ENCODE results near the gene EHBP1. TPM values are rescaled to one million over a fixed set of nuclear protein-coding genes. Genes with fewer than 3 reads are reported as not detected.
A peak's percentile ranks its signal among the peaks of the same experiment; 100 is the strongest.

Gene EHBP1
- total RNA-seq, 2 donors from 2014 or later = 22.6 to 32.1 TPM

DNA sequence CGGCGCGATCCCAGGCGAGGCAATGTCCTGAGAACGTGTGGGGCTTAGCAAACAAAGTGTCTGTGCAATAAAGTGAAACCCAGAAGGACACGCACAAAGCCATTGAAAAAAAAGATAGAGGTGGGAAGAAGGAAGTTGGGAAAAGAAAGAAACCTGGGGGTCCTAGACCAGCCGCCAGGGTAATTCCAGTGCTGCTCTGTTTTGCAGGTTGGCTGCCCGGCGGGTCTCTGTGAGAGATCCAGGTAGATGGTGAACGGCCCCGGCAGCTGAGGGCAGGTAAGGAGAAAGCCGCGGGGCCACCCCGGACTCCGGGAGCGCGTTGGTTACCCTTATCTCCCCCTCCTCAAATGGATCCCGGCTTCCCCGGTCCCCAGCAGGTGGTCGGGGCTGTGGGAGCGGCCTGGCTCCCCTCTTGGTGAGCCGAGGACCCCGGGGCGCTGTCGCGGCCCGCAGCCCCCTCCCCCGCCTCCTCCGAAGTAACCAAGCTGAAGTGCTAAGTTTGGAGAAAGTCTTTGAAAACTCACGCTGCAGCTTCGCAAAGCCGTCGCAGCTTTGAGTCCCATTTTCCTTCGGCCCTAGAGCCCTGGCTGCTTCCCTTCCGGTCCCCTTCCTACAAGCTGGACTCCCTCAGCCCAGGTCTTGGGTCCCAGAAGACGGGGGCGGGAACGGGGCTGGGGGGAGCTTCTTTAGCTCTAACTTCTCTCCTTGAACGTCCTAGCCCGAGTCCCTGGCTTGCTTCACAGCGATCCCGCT is 345.7 kb downstream of the EHBP1 start:
- DNase-seq = peak in 1 of 2 donors; percentile 15
- ATAC-seq = no peak
- intact Hi-C loops (cut with DNase I, micrococcal nuclease) = no loop called here

DNA sequence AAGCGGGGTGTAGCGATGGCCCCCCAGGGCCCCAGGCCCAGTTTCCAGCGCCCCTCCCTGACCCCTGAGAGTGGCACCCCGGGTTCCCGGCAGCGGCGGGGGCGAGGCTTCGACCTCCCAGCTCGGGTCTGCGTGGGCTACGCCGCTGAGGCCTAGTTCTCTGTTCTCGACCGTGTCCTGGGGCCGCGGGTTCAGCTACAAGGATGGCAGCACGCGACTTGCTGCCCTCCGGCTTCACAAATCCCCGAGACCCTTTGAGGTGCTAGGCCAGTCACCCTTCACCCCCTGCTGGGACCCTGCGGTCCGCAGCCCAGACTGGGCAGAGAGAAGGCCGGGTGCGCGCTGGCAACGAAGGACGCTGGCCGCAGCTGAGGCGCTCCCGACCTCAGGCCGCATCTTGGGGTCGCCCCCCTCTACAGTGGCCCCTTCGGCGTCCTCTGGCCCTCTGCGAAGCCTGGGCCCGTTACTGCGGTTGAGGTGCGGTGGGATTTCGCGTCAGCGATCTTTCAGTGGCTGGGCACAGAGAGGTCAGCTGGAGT is 346.4 kb downstream of the EHBP1 start:
- DNase-seq = peak in 1 of 2 donors; percentile 5
- intact Hi-C loops (cut with DNase I, micrococcal nuclease) = no loop called here
- ATAC-seq = no peak

DNA sequence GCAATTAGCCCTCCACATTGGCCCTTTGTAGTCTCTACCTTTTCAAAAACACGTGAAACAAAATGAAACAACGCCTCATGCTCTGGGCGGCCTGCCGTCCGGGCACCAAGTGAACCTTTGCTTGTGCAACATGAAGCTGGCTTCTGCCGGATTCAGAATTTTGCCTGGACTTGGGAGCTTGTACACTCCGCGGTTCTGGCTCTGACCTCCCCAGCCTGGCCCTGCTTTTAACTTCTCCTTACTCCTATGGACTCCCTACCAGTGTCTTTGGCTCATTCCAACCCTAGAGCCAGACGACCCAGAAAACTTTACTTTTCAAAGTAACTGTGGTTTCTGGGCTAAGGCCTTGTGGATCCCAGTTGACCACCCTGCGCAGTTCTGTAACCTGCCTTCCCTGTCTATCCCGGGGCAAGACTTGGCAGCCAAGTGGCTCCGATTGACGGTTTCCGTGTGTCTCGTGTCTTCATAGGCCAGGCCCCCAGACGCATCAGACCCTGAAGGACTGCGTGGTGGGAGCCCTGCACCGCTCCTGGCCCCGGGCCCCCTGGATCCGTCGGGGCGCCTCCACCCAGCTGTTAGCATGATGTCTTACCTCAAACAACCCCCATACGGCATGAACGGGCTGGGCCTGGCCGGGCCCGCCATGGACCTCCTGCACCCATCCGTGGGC is 347.0 kb downstream of the EHBP1 start:
- ATAC-seq = no peak
- DNase-seq = peak in 1 of 2 donors; percentile 5

DNA sequence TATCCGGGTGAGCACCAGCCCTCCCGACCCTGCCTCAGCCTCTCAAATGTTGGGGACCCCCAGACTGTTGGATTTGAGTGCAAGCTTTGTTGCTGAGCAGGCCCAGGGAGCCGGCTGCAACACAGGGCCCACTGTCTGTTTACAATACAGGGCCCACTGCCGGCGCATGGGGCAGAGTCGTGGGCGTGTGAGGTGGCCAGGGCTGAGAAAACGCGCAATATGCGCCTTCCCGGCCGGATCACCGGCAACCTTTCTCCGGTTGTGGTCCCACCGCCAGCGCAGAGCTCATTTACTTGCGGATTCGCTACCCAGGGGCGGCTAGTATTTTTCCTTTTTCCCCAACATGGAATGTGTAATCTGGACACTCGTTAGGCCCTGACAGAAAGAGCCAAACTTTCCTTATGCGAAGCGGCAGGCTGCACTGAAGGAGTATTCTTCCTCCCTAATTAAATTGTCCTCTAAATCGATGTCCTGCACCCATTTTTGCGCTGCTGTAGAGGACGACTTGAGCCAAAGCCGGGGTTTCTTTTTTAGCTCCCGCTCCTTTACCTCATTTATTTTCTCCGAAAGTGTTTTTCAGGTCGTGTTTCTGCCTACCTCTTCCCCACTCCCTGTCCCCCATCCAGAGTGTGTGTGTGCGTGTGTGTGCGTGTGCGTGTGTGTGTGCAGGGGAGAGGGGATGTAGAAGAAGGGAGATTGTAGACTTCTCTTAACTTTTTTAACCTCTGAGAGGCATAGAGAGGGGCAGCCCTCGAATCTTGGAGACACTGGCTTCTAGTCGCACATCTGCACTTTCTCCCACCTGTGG is 347.8 kb downstream of the EHBP1 start:
- ATAC-seq = no peak
- intact Hi-C loops (cut with DNase I, micrococcal nuclease) = no loop called here

More for the DNA sequence above, 347.0 kb downstream of the EHBP1 start:
- intact Hi-C loops (cut with DNase I, micrococcal nuclease) = no loop called here

DNA sequence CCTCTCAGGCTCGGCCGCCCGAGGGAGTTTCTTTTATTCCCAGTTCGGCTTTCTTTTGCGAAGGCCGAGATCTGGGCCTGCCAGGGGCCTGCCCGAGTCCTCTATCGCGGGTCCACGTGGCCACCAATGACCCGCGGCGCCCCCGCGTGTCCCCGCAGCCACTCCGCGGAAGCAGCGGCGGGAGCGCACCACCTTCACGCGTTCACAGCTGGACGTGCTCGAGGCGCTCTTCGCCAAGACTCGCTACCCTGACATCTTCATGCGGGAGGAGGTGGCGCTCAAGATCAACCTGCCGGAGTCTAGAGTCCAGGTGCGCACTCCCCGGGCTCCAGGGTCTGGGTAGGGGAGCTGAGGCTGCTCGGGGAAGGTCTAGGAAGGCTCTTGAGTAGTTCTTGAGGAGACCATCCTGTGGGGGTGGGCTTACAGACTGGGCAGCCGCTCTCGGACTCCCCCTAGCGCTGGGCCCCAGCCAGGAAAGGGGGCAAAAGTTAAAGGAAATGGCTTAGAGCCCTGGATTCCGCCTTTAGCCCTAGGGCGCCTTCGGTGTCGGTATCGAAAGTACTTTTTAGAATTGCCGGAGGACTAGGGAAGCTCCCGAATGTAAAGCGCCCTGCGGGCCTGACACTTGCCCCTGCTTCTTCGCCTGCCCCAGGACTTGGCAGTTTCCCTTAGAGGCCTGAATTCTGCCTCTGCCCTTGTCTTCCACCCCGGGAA is 348.5 kb downstream of the EHBP1 start:
- intact Hi-C loops (cut with DNase I, micrococcal nuclease) = no loop called here
- peak in 1 of 2 donors; percentile 61 for DNase-seq
- ATAC-seq = peak; percentile 60

More for the DNA sequence above, 347.8 kb downstream of the EHBP1 start:
- peak in 1 of 2 donors; percentile 2 for DNase-seq

DNA sequence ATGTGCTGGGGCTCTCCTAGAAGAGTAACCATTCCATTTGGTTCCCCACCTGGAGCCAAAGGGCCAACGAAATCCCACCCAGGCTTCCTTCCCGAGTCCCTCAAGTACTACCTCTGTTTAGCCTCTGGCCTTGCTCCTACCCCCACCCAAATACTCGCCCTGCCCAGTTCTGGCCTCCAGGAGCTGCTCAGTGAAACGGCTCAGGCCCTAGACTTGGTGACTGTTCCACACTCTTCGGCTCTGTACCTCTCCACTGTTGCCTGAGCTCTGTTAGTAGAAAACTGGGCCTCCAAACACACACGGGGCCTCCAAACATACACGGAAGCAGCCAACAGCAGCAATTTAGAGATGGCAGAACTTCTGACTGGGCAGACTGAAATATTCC is 349.3 kb downstream of the EHBP1 start:
- DNase-seq (no peak), ATAC-seq (no peak)
- intact Hi-C loops (cut with DNase I, micrococcal nuclease) = no loop called here

DNA sequence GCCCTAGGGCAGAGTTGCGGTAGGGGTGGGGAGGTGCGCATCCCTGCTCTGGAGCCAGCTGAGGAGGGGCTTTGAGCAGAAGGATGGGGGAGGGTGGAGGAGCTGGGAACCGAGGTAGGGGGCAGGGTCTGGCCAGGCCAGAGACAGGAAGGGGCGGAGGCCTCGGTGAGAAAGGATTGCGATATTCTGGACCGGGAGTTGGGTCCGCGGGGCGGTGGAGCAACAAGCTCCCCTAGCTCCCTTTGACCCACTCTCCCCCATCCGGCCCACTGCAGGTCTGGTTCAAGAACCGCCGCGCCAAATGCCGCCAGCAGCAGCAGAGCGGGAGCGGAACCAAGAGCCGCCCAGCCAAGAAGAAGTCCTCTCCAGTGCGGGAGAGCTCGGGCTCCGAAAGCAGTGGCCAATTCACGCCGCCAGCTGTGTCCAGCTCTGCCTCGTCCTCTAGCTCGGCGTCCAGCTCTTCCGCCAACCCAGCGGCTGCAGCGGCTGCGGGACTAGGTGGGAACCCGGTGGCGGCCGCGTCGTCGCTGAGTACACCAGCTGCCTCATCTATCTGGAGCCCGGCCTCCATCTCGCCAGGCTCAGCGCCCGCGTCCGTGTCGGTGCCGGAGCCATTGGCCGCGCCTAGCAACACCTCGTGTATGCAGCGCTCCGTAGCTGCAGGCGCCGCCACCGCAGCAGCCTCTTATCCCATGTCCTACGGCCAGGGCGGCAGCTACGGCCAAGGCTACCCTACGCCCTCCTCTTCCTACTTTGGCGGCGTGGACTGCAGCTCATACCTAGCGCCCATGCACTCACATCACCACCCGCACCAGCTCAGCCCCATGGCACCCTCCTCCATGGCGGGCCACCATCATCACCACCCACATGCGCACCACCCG is 350.0 kb downstream of the EHBP1 start:
- DNase-seq = peak in 1 of 2 donors; percentile 13
- ATAC-seq = no peak
- intact Hi-C loops (cut with DNase I, micrococcal nuclease) = no loop called here

DNA sequence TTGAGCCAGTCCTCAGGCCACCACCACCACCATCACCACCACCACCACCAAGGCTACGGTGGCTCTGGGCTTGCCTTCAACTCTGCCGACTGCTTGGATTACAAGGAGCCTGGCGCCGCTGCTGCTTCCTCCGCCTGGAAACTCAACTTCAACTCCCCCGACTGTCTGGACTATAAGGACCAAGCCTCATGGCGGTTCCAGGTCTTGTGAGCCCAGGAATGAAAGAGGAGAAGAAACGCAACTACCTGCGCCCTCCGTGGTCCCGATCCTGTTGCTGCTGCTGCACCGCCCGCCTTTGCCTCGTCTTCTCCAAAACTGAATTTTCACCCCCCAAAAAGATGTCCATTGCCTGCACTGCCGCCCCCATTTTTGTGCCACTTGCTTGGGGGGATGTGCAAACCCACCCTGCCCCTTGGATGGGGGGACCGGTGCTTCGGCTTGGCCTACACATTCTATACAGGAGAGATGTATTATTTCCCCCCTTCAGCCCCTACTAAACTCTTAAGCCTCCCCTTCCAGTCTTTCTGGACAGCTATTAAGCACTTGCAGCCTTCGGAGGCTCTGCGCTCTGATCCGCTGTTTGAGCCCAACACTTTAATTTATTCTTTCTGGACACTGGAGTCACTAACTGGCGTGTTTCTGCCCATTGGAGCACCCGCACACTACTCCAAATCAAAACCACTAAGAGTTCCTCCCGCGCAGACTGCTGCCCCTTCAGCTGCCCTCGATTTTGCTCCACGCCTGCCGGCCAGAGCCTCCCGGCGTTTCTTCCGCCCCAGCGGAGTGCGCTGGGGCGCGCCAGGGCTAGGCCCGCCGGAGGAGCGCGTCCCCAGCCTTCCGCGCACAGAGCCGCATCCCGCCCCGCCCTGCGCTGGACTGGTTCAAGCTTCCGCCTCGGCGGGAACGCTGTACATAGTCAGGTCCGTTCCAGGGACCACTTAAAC is 350.9 kb downstream of the EHBP1 start:
- ATAC-seq (peak; percentile 76), DNase-seq (peak in 1 of 2 donors; percentile 67)
- intact Hi-C loops (cut with DNase I, micrococcal nuclease) = no loop called here

DNA sequence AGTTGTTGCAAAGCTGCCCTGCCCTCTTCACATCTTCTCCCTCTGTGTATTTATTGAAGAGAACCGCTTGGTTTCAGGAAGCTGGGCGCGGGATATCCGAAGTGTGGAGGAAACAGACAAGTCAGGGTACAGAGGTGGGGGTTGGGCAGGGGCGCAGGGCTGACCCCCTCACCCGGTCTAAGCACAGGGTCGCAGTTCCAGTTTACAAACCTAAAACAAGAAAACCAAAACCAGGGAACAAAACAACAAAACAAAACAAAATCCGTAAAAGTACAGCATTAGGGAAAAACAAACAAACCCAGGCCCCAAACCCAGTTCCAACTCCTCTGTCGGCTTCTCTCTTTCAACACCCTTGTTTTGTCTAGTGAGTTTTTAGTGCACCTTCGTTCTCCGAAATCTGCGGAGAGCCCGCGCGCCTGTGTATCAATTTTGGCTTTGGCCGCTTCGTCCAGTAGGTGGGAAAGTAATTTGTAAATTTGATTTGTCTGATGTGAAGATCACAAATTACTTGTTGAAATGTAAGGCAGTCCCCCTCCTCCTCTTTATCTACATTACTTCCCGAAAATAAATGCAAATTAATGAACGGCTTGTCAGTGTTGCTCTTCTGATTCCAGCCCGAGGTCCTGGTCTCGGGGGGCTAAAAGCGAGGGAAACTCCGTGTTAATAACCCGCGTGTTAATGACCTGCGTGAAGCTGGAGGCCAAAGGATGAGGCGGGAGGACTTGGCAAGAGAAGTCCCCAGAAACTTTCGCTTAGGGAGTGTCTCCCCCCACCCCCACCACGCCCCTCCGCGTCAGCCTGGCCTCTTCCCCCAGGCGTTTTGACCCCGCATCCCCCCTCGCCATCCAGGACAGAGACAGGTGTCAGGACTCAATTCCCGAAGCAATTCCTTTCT is 352.0 kb downstream of the EHBP1 start:
- intact Hi-C loops (cut with DNase I, micrococcal nuclease) = no loop called here
- DNase-seq (peak in 1 of 2 donors; percentile 4), ATAC-seq (no peak)

DNA sequence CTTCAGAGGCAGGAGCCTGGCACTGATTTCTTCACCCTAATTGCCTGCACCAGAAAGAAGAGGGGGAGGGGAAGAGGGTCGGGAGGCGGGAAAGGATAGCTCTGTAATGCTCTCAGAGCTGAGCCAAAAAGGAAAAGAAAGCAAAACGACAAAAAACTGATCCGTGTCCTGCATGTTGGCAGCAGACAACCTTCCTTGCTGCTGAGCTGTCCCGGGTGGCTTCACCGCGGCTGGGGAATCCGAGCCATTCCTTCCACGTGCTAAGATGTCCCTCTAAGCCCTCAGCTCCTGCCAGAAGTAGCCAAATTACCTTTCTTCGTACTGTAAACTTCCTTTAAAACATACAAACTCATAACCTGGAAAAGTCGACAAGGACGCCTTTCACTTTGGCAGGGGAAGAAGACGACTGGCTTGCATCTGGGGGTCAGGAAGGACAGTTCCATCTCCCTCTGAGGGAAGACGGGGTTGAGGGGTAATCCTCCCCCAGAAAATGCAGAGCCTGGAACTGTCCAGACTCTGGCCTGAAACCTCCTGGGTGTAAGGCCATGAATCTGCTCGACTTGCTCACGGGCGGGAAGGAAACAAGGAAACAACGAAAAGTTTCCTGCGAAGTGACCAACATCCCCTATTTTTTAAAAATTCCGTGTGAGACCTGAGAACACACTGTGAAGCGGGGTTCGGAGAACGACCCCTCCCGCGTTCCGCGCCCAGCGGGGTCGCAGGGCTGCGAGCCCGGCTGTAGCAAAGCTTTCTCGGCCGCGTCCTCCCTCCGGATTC is 352.8 kb downstream of the EHBP1 start:
- peak in 1 of 2 donors; percentile 6 for DNase-seq
- ATAC-seq = no peak
- intact Hi-C loops (cut with DNase I, micrococcal nuclease) = no loop called here

DNA sequence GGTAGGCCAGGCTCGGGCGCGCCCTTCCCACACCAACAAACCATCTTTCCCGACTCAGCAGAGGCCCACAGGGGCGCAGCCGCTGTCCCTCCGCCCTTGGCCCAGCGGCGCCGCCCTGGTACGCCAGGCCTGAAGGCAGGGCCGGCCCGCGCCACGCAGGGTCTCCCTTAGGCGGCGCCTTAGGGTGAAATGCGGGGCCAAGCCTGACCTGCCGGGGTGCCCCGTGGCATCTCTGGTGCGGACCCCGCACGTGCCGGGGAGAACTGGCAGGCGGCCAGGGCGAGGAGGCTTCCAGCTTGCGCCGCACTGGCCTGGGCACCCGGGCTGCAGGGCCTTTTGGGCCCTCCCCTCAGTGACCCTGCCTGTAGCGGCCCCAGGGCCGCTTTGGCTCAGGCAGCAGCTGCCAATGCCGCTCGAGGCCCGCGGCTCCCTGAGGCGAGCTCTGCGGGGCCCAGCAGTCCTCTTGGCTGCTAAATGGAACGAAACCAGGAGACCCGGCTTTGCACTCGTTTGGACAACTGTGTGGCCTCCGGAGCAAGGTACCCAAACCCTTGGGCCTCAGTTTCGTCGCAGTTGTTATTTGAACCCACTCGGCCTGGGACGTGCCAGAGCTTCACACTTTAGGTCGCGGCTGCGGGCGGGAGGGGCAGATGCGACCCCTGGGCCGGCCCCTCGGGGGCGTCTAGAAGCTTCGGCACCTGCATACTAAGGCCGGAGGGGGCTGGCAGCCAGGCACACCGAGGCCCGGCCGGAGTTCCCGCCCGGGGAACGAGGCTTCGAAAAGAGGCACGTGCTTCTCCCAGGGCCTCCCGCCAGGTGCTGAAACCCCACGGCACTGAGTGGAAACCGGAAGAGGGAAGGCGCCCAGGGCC is 353.6 kb downstream of the EHBP1 start:
- intact Hi-C loops (cut with DNase I, micrococcal nuclease) = no loop called here
- peak; percentile 19 for ATAC-seq
- DNase-seq = peak in 1 of 2 donors; percentile 16

DNA sequence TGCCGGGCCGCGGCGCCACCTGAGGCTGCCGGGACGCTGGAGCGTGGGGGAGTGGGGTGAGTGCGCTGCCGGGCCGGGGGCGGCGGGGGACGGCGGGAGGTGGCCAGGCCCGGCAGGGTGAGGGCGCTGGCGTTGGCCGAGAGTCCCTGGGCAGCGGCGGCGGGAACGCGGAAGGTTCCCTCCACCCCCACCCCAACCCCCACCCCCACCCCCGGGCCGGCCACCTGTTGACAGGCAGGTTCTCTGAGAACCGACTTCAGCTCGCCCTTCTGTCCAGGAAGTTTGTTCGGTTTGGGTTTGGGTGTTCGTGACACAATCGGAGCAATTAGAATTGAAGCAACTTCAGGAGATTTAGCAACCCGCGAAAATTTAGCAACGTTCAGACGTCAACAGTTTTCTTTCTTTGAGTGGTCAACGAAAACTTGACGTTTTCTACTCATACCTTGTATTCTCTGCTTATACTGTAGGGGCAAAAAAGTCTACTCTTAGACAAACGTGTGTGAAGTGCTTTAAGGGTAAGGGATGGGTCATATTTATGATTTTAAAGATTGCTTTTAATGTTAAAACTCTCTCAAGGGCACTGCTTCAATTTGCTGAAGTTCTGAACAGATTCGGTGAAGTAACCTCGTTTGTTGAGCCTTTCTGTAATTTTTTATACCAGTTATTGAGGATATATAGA is 354.4 kb downstream of the EHBP1 start:
- ATAC-seq (peak; percentile 34), DNase-seq (no peak)
- intact Hi-C loops (cut with DNase I, micrococcal nuclease) = no loop called here

DNA sequence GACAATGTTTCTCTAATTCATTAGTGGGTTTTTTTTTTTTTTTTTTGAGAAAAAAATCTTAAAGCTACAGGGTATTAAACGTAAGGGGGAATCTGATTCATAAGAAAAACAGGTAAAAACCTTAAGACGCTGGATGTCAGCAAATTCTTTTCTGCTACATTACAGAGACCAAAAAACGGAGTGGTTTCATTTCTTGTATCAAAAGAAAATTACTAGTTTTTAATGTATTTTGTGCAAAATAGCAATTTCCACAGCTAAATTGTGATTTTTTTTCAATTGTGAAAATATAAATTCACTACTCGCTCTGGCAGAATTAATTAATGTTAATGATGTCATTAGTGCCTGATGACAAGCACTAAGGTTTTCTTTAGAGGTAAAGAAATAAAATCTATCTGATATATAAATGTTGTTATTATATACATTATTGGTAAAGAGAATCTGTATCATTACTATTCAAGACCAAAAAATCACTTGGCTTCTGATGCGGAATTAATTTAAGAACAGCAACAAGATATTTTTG is 355.0 kb downstream of the EHBP1 start:
- intact Hi-C loops (cut with DNase I, micrococcal nuclease) = no loop called here
- ATAC-seq = no peak

More for the DNA sequence above, 355.0 kb downstream of the EHBP1 start:
- DNase-seq = no peak
